Mesendoderm (in vitro differentiated cells): ENCODE results near the gene EPHA10.

Experiments used
- DNase-seq: peaks from one replicate; pipeline ENCODE4 v3.0.0; 2013
- H2AK5ac ChIP-seq: 2 replicates; pipeline ENCODE4 v1.6.1; 2013; ENCODE audit warnings: low read length, inconsistent platforms
- H2BK120ac ChIP-seq: 2 replicates; pipeline ENCODE4 v1.6.1; 2013; ENCODE audit warnings: low read depth, mild to moderate bottlenecking, low read length, moderate library complexity, mixed read lengths
- H2BK15ac ChIP-seq: replicated peaks from 2 replicates; pipeline ENCODE4 v1.6.1; 2013; ENCODE audit warnings: low read depth, mild to moderate bottlenecking, moderate library complexity
- H2BK5ac ChIP-seq: 2 replicates; pipeline ENCODE4 v1.6.1; 2013; ENCODE audit warnings: low read length, inconsistent platforms
- H3K18ac ChIP-seq: 2 replicates; pipeline ENCODE4 v1.6.1; 2013; ENCODE audit warnings: mild to moderate bottlenecking, low read length, mixed read lengths
- H3K23ac ChIP-seq: one replicate; pipeline ENCODE4 v1.6.1; 2013; ENCODE audit warnings: low read length
- H3K27ac ChIP-seq: 2 replicates; pipeline ENCODE4 v1.5.1; 2013; ENCODE audit warnings: low read depth, mild to moderate bottlenecking, inconsistent platforms, low read length, moderate library complexity
- H3K27me3 ChIP-seq: 2 replicates; pipeline ENCODE4 v1.6.1; 2013; ENCODE audit warnings: low read length, control low read depth, mild to moderate bottlenecking, inconsistent platforms; ENCODE audit not compliant: insufficient read depth, poor library complexity
- H3K36me3 ChIP-seq: 2 replicates; pipeline ENCODE4 v1.6.1; 2013; ENCODE audit warnings: low read length, inconsistent platforms; ENCODE audit not compliant: control insufficient read depth, insufficient read depth
- H3K4ac ChIP-seq: one replicate; pipeline ENCODE4 v1.6.1; 2013; ENCODE audit warnings: low read depth, mild to moderate bottlenecking, low read length, moderate library complexity
- H3K4me1 ChIP-seq: 2 replicates; pipeline ENCODE4 v1.6.1; 2013; ENCODE audit warnings: low read depth, low read length, inconsistent platforms; ENCODE audit not compliant: control insufficient read depth
- H3K4me2 ChIP-seq: 2 replicates; pipeline ENCODE4 v1.6.1; 2013; ENCODE audit warnings: low read length
- H3K4me3 ChIP-seq: 2 replicates; pipeline ENCODE4 v1.5.1; 2013; ENCODE audit warnings: mild to moderate bottlenecking, low read length
- H3K56ac ChIP-seq: one replicate; pipeline ENCODE4 v1.6.1; 2013; ENCODE audit warnings: low read length
- H3K79me1 ChIP-seq: 2 replicates; pipeline ENCODE4 v1.6.1; 2013; ENCODE audit warnings: low read length, inconsistent platforms
- H3K79me2 ChIP-seq: 2 replicates; pipeline ENCODE4 v1.6.1; 2013; ENCODE audit warnings: mild to moderate bottlenecking, low read length; ENCODE audit not compliant: control insufficient read depth, insufficient read depth
- H3K9ac ChIP-seq: 2 replicates; pipeline ENCODE4 v1.6.1; 2013; ENCODE audit warnings: low read length, inconsistent platforms
- H4K5ac ChIP-seq: one replicate; pipeline ENCODE4 v1.6.1; 2013; ENCODE audit warnings: low read length
- H4K8ac ChIP-seq: one replicate; pipeline ENCODE4 v1.6.1; 2013; ENCODE audit warnings: low read depth, mild to moderate bottlenecking, control low read depth, low read length, moderate library complexity
- WGBS: extraction: QIAGEN DNeasy Blood & Tissue Kit; methylation state at CpG from one replicate; pipeline ENCODE4 v1.1.7; 2013; ENCODE audit warnings: low lambda C conversion rate, missing lambda C conversion rate; ENCODE audit not compliant: insufficient coverage; ENCODE audit errors: extremely low coverage; 5-methylcytosine and 5-hydroxymethylcytosine counted together

The EPHA10 gene

GRCh38 chr1:37795340-37796125 is 30.6 kb upstream of the EPHA10 start:
- Histone ChIP-seq H2BK5ac (no peak overlapping the region), H3K27ac (no peak overlapping the region), H2BK120ac (no peak overlapping the region), H4K8ac (no peak overlapping the region), H3K4me3 (peak overlapping the region; percentile 11), H3K79me1 (no peaks in the 10 kb centered on the region), H3K4me2 (peak overlapping the region; percentile 46), H3K4me1 (peaks cover 2% of the 10 kb centered on the region), H3K27me3 (no peaks in the 10 kb centered on the region), H3K56ac (peak overlapping the region; percentile 49), H3K23ac (no peak overlapping the region), H2AK5ac (no peak overlapping the region), H3K79me2 (no peaks in the 10 kb centered on the region), H2BK15ac (no peak overlapping the region), H3K18ac (no peak overlapping the region), H4K5ac (no peak overlapping the region), H3K36me3 (peaks cover 2% of the 10 kb centered on the region), H3K4ac (no peak overlapping the region), H3K9ac (peak overlapping the region; percentile 36)
- no CpG with 5 or more reads among the region's 22 CpGs for WGBS
- peak; percentile 87 for DNase-seq

- WGBS = no CpG with 5 or more reads among the region's 59 CpGs
- H3K79me2 ChIP-seq = no peaks in the 10 kb centered on the region
- H3K27ac ChIP-seq = no peak overlapping the region
- H3K18ac ChIP-seq = no peak overlapping the region
- no peak overlapping the region for H3K4ac ChIP-seq
- no peak overlapping the region for H2BK5ac ChIP-seq
- peak overlapping the region; percentile 60 for H3K56ac ChIP-seq
- H4K8ac ChIP-seq = no peak overlapping the region
- H2AK5ac ChIP-seq = no peak overlapping the region
- H3K4me2 ChIP-seq = peak overlapping the region; percentile 50
- peak overlapping the region; percentile 56 for H3K9ac ChIP-seq
- no peaks in the 10 kb centered on the region for H3K27me3 ChIP-seq
- no peaks in the 10 kb centered on the region for H3K79me1 ChIP-seq
- no peak overlapping the region for H3K23ac ChIP-seq
- H3K4me3 ChIP-seq = peak overlapping the region; percentile 11
- no peak overlapping the region for H4K5ac ChIP-seq
- no peak overlapping the region for H2BK120ac ChIP-seq
- peak; percentile 27 for DNase-seq
- H3K36me3 ChIP-seq = no peaks in the 10 kb centered on the region
- no peak overlapping the region for H2BK15ac ChIP-seq
- peaks cover 2% of the 10 kb centered on the region for H3K4me1 ChIP-seq
Measured at GRCh38 chr1:37794372-37795339, 29.7 kb upstream of the EPHA10 start.

DNA sequence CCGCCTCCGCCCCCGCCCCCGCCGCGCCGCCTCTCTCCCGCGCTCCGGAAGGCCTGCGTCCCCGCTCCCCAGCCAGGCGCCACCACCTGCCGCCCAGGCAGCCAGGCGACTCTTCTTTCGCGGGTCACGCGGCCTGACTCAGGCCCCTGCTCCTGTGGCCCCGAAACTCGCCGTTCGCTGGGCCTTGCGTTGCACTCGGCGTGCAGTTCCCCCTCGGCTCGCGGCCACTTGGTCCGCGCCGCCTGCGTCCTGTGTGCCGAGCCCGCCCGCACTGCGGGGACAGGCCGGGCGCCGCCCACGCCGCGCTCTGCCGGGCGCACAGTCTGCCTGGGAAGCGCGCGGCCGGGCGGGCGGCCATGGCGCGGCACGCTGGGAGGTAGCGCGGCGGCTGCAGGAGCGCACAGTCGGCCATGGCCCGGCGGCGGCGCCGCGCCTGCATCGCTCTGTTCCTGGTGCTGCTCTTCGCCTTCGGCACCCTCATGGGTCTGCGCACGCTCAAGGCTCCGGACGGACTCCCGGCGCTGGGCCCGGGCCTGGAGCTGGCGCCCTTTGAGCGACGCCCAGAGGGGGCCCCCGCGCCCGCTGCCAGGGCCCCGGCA is 29.0 kb upstream of the EPHA10 start, which contains the start of gene MANEAL:
MANEAL (plus strand) TSS at position 75 of the 599 bp plus-strand sequence; CDS start at position 411, 336 bp downstream.
- Histone ChIP-seq H3K27me3 (no peaks in the 10 kb centered on the region), H2AK5ac (no peak within 1 kb of the TSS), H3K4me3 (peak within 1 kb of the TSS; percentile 53), H4K5ac (no peak within 1 kb of the TSS), H2BK120ac (no peak within 1 kb of the TSS), H3K79me1 (no peaks in the 10 kb centered on the region), H3K4me2 (peak within 1 kb of the TSS; percentile 84), H4K8ac (no peak within 1 kb of the TSS), H3K56ac (peak within 1 kb of the TSS; percentile 87), H3K4ac (no peak within 1 kb of the TSS), H3K27ac (no peak within 1 kb of the TSS), H3K79me2 (no peaks in the 10 kb centered on the region), H3K4me1 (peaks cover 2% of the 10 kb centered on the region), H3K18ac (no peak within 1 kb of the TSS), H3K23ac (no peak within 1 kb of the TSS), H3K36me3 (no peaks in the 10 kb centered on the region), H3K9ac (peak within 1 kb of the TSS; percentile 76), H2BK5ac (no peak within 1 kb of the TSS), H2BK15ac (no peak within 1 kb of the TSS)
- peak; percentile 59 for DNase-seq
- WGBS = no CpG with 5 or more reads among the region's 82 CpGs

- H3K4me1 ChIP-seq = peaks cover 2% of the 10 kb centered on the region
- no CpG with 5 or more reads among the region's 36 CpGs for WGBS
- H3K56ac ChIP-seq = no peak overlapping the region
- no peak overlapping the region for H3K4ac ChIP-seq
- H3K4me3 ChIP-seq = no peak overlapping the region
- H2BK120ac ChIP-seq = no peak overlapping the region
- no peaks in the 10 kb centered on the region for H3K27me3 ChIP-seq
- H4K8ac ChIP-seq = no peak overlapping the region
- no peak overlapping the region for H3K9ac ChIP-seq
- H3K18ac ChIP-seq = no peak overlapping the region
- no peak for DNase-seq
- H3K23ac ChIP-seq = no peak overlapping the region
- no peaks in the 10 kb centered on the region for H3K36me3 ChIP-seq
- H3K27ac ChIP-seq = no peak overlapping the region
- H2AK5ac ChIP-seq = no peak overlapping the region
- H2BK5ac ChIP-seq = no peak overlapping the region
- H3K79me1 ChIP-seq = no peaks in the 10 kb centered on the region
- no peak overlapping the region for H3K4me2 ChIP-seq
- H4K5ac ChIP-seq = no peak overlapping the region
- H2BK15ac ChIP-seq = no peak overlapping the region
- no peaks in the 10 kb centered on the region for H3K79me2 ChIP-seq
Measured at GRCh38 chr1:37792943-37793686, 28.2 kb upstream of the EPHA10 start.

- H3K56ac ChIP-seq = no peak overlapping the region
- no peak overlapping the region for H3K27ac ChIP-seq
- no peak overlapping the region for H3K4me3 ChIP-seq
- H3K4ac ChIP-seq = no peak overlapping the region
- H3K36me3 ChIP-seq = no peaks in the 10 kb centered on the region
- H3K4me2 ChIP-seq = no peak overlapping the region
- WGBS = no CpG with 5 or more reads among the region's 17 CpGs
- no peak overlapping the region for H2BK5ac ChIP-seq
- no peak overlapping the region for H3K23ac ChIP-seq
- H3K9ac ChIP-seq = no peak overlapping the region
- H2BK15ac ChIP-seq = no peak overlapping the region
- DNase-seq = no peak
- no peak overlapping the region for H3K18ac ChIP-seq
- H2AK5ac ChIP-seq = no peak overlapping the region
- H3K27me3 ChIP-seq = no peaks in the 10 kb centered on the region
- no peak overlapping the region for H4K8ac ChIP-seq
- no peaks in the 10 kb centered on the region for H3K4me1 ChIP-seq
- H4K5ac ChIP-seq = no peak overlapping the region
- H2BK120ac ChIP-seq = no peak overlapping the region
- H3K79me2 ChIP-seq = no peaks in the 10 kb centered on the region
- no peaks in the 10 kb centered on the region for H3K79me1 ChIP-seq
Measured at GRCh38 chr1:37782491-37782890, 17.6 kb upstream of the EPHA10 start.
